Lower lobe of right lung (tissue), 2 donors: ENCODE measurements around the gene COL5A1. TPM values are rescaled to one million over a fixed set of nuclear protein-coding genes. Genes with fewer than 3 reads are reported as not detected.

Experiments used
- ATAC-seq, 2 donors: fragments of 200-7000 bp; cut with Tn5 transposase; one replicate each; pipeline ENCODE4 v1.9.1; 2020 to 2022; ENCODE audit warnings: mild to moderate bottlenecking in 2 of 2, moderate library complexity in 2 of 2
- DNase-seq: peaks from one replicate; pipeline ENCODE4 v3.0.0-alpha.2; 2020
- H3K27ac ChIP-seq: fragments of 200-600 bp; one replicate; pipeline ENCODE4 v1.8.0; 2022
- H3K27me3 ChIP-seq: fragments of 200-600 bp; one replicate; pipeline ENCODE4 v1.8.0; 2022; ENCODE audit warnings: low read depth
- H3K36me3 ChIP-seq: fragments of 200-600 bp; one replicate; pipeline ENCODE4 v1.8.0; 2022; ENCODE audit warnings: mild to moderate bottlenecking
- H3K4me1 ChIP-seq: fragments of 200-600 bp; one replicate; pipeline ENCODE4 v1.8.0; 2022
- H3K4me3 ChIP-seq: fragments of 200-600 bp; one replicate; pipeline ENCODE4 v1.8.0; 2022; ENCODE audit warnings: mild to moderate bottlenecking
- H3K9me3 ChIP-seq: fragments of 200-600 bp; one replicate; pipeline ENCODE4 v1.8.0; 2022
- CTCF ChIP-seq: fragments of 200-600 bp; IDR thresholded peaks from one replicate; pipeline ENCODE4 v1.8.0; 2022; ENCODE audit warnings: antibody characterized with exemption, mild to moderate bottlenecking
- intact Hi-C: fragments of 100-400 bp; cut with DNase I; formaldehyde crosslinking; loops from one replicate; pipeline ENCODE4 v1.11.0; 2022
- total RNA-seq: library from RNA; stranded (reverse); fragmentation: NEBNext Ultra II Directional; extraction: Animal tissue kit (Norgen Biotek cat#: 25700); gene quantifications from one replicate; pipeline ENCODE4 v1.2.1, GENCODE V29; 2021
- donor health status: DM: no; HTN: yes; CAD: no; lungs with severe emphysema.

COL5A1 gene
- total RNA-seq, 1 donor from 2014 or later: 29.0 TPM

GRCh38 chr9:134792627-134793026 lies 151.0 kb downstream of the COL5A1 start:
- H3K27me3 ChIP-seq: no peaks in the 10 kb centered on the region
- TF ChIP-seq CTCF: no peak
- H3K4me1 ChIP-seq: no peaks in the 10 kb centered on the region
- no peak for DNase-seq
- no peaks in the 10 kb centered on the region for H3K36me3 ChIP-seq
- ATAC-seq: no peak
- intact Hi-C loops: no loop called here
- no peak overlapping the region for H3K27ac ChIP-seq
- H3K4me3 ChIP-seq: no peak overlapping the region
- no peaks in the 10 kb centered on the region for H3K9me3 ChIP-seq

- ATAC-seq (no peak), DNase-seq (no peak)
- intact Hi-C loops: no loop called here
Observed at GRCh38 chr9:134793288-134794188, 151.9 kb downstream of the COL5A1 start.

GRCh38 chr9:134794663-134795370 lies 153.2 kb downstream of the COL5A1 start:
- TF ChIP-seq CTCF: no peak
- Histone ChIP-seq H3K9me3 (no peaks in the 10 kb centered on the region), H3K4me1 (no peaks in the 10 kb centered on the region), H3K27ac (no peak overlapping the region), H3K27me3 (no peaks in the 10 kb centered on the region), H3K4me3 (no peak overlapping the region), H3K36me3 (no peaks in the 10 kb centered on the region)
- ATAC-seq (no peak), DNase-seq (no peak)
- intact Hi-C loops: no loop called here

More at GRCh38 chr9:134793288-134794188, 151.9 kb downstream of the COL5A1 start:
- H3K4me1 ChIP-seq: no peaks in the 10 kb centered on the region
- H3K27ac ChIP-seq: no peak overlapping the region
- H3K36me3 ChIP-seq: no peaks in the 10 kb centered on the region
- no peaks in the 10 kb centered on the region for H3K27me3 ChIP-seq
- no peak overlapping the region for H3K4me3 ChIP-seq
- no peaks in the 10 kb centered on the region for H3K9me3 ChIP-seq
- no peak for TF ChIP-seq CTCF

GRCh38 chr9:134795446-134795845 lies 153.8 kb downstream of the COL5A1 start:
- DNase-seq (no peak), ATAC-seq (no peak)
- H3K4me3 ChIP-seq: no peak overlapping the region
- no peak for TF ChIP-seq CTCF
- H3K36me3 ChIP-seq: no peaks in the 10 kb centered on the region
- intact Hi-C loops: no loop called here
- no peaks in the 10 kb centered on the region for H3K4me1 ChIP-seq
- H3K27me3 ChIP-seq: no peaks in the 10 kb centered on the region
- H3K9me3 ChIP-seq: no peaks in the 10 kb centered on the region
- no peak overlapping the region for H3K27ac ChIP-seq

GRCh38 chr9:134796882-134797281 lies 155.3 kb downstream of the COL5A1 start:
- H3K36me3 ChIP-seq: no peaks in the 10 kb centered on the region
- H3K4me3 ChIP-seq: no peak overlapping the region
- TF ChIP-seq CTCF: no peak
- H3K27me3 ChIP-seq: no peaks in the 10 kb centered on the region
- H3K27ac ChIP-seq: no peak overlapping the region
- DNase-seq (no peak), ATAC-seq (no peak)
- intact Hi-C loops: no loop called here
- H3K4me1 ChIP-seq: no peaks in the 10 kb centered on the region
- no peaks in the 10 kb centered on the region for H3K9me3 ChIP-seq
